Medulla oblongata (tissue), 1 donor: ENCODE data around the gene CASP12.
A peak's percentile ranks its signal among the peaks of the same experiment; 100 is the strongest.

ENCODE experiments used
- DNase-seq: peaks from one replicate; pipeline ENCODE4 v3.0.0-alpha.2; 2015; ENCODE audit errors: extremely low spot score

CASP12 gene

DNA sequence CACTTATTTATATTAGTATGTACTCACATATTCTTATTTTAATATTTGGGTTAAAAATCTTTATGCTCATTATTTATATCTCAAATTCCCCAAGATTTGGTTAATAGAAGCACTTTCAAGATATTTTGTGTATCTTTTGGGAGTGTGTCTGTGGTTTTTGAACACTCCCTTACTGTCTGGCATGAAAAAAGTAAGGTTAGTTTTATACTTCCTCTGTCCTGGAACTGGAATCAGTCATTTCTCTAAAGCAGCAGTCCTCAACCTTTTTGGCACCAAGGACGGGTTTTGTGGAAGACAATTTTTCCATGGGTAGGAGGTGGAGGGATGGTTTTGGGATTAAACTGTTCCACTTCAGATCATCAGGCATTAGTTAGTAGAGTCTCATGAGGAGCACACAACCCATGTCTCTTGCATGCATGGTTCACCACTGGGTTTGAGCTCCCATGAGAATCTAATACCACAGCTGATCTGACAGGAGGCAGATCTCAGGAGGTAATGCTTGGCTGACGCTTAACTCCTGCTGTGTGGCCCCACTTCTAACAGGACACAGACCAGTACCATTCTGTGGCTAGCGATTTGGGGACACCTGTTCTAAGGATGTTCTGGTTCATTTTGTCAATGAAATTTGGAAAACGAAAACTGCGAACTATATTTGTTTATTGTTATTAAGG, 60.2 kb downstream of the CASP12 start:
- no peak for DNase-seq

DNA sequence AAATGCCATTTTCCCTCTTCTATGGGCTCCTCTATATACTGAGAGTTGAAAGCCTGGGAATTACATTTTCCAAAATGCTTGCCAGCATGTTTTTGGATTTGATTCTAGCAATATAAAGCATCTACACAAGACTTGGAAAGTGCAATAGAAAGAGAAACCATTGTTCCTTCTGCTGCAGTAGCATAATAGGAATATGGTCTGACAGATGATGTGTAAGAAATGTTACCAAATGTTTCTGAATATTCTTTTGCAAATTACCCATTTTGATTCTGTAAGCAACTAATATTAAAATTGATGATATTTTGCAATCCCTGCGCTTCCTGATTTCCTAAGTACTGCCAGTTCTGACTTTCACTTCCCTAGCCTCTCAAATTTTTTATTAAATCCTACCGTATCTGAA, 61.6 kb downstream of the CASP12 start:
- DNase-seq = peak; percentile 31
